HG03097 (cell line): ENCODE results near the gene CHEK1.

Experiments used
- ATAC-seq: cut with Tn5 transposase; IDR thresholded peaks from one replicate; pipeline ENCODE4 v1.9.1; 2021; ENCODE audit not compliant: unreplicated experiment, low FRiP score

Gene CHEK1

GRCh38 chr11:125625630-125626287 lies 796 bp downstream of the CHEK1 start:
- ATAC-seq: peak; percentile 86

- ATAC-seq: peak; percentile 35
Measured at GRCh38 chr11:125626288-125626950, 1.5 kb downstream of the CHEK1 start.

GRCh38 chr11:125627236-125627910 lies 2.4 kb downstream of the CHEK1 start:
- no peak for ATAC-seq

GRCh38 chr11:125637840-125638239 lies 12.9 kb downstream of the CHEK1 start:
- ATAC-seq: no peak

- ATAC-seq: no peak
Measured at GRCh38 chr11:125638315-125638714, 13.4 kb downstream of the CHEK1 start.

GRCh38 chr11:125645871-125646270 lies 20.9 kb downstream of the CHEK1 start:
- no peak for ATAC-seq

- ATAC-seq: no peak
Measured at GRCh38 chr11:125649465-125650166, 24.7 kb downstream of the CHEK1 start.

- no peak for ATAC-seq
Measured at GRCh38 chr11:125662689-125663088, 37.7 kb downstream of the CHEK1 start.

- ATAC-seq: no peak
Measured at GRCh38 chr11:125663910-125664309, 38.9 kb downstream of the CHEK1 start.

- ATAC-seq: no peak
Measured at GRCh38 chr11:125667151-125667550, 42.2 kb downstream of the CHEK1 start.

GRCh38 chr11:125670172-125670571 lies 45.2 kb downstream of the CHEK1 start:
- ATAC-seq: no peak

GRCh38 chr11:125671561-125671960 lies 46.6 kb downstream of the CHEK1 start:
- ATAC-seq: no peak

GRCh38 chr11:125674210-125674609 lies 49.2 kb downstream of the CHEK1 start:
- no peak for ATAC-seq

GRCh38 chr11:125675196-125675595 lies 50.2 kb downstream of the CHEK1 start:
- ATAC-seq: no peak

GRCh38 chr11:125679397-125679796 lies 54.4 kb downstream of the CHEK1 start:
- no peak for ATAC-seq

GRCh38 chr11:125679837-125680236 lies 54.9 kb downstream of the CHEK1 start:
- no peak for ATAC-seq

GRCh38 chr11:125680747-125681146 lies 55.8 kb downstream of the CHEK1 start, which contains the start of gene ACRV1:
Gene ACRV1 (minus strand): TSS chr11:125680847. CDS start chr11:125680780, 67 bp downstream.
- no peak for ATAC-seq

GRCh38 chr11:125685228-125685627 lies 60.3 kb downstream of the CHEK1 start:
- no peak for ATAC-seq

- ATAC-seq: no peak
Measured at GRCh38 chr11:125688066-125688465, 63.1 kb downstream of the CHEK1 start.

GRCh38 chr11:125688632-125689031 lies 63.7 kb downstream of the CHEK1 start:
- no peak for ATAC-seq

GRCh38 chr11:125689274-125689859 lies 64.4 kb downstream of the CHEK1 start:
- no peak for ATAC-seq
